Stimulated activated CD8-positive, alpha-beta memory T cell treated with anti-CD3 and anti-CD28 coated beads, Interleukin-4, amount 100 ng/mL, for 1 hour (primary cell): ENCODE measurements around the gene RBKS.
"Not testable (repeated sequence)": the region's sequence is repeated elsewhere in the genome, so short reads cannot be mapped to it uniquely, and the experiment has no call there.

ENCODE experiments used
- DNase-seq, 2 donors: peaks; one replicate each; pipeline ENCODE4 v3.0.0-alpha.2; 2020; ENCODE audit warnings: low read depth in 2 of 2, low spot score in 1 of 2

The RBKS gene

DNA sequence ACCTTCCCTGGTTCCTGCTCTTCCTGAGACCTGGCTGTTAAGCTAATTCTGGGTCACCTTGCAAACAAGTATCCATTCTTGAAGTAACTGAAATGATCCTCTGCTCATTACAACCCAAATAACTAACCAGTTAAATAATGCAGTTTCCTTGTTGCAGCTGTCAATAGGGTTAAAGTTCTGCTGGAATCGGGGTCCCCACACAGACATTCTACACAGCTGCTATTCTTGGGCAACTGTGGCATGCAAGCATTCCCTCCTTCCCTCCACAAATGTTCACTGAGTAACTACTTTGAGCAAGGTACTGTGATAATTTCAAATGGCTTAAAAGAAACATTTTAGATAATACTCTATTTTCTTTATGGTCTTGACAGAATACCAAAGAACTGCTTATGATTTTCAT, 17.1 kb downstream of the RBKS start:
- DNase-seq = no peak

DNA sequence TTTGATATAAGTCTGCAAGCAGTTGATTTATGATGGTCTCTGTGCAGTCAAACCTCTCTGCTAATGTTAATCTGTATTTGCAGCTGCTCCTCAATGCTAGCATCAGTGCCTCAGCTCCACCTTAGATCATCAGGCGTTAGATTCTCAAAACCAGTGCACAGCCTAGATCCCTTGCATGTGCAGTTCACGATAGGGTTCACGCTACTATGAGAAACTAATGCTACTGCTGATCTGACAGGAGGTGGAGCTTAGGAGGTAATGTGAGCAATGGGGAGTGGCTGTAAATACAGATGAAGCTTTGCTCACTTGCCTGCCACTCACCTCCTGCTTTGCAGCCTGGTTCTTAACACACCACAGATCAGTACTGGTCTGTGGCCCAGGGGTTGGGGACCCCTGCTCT, 18.4 kb downstream of the RBKS start:
- DNase-seq = no peak

GRCh38 chr2:27870724-27871123, 19.5 kb downstream of the RBKS start:
- no peak for DNase-seq

DNA sequence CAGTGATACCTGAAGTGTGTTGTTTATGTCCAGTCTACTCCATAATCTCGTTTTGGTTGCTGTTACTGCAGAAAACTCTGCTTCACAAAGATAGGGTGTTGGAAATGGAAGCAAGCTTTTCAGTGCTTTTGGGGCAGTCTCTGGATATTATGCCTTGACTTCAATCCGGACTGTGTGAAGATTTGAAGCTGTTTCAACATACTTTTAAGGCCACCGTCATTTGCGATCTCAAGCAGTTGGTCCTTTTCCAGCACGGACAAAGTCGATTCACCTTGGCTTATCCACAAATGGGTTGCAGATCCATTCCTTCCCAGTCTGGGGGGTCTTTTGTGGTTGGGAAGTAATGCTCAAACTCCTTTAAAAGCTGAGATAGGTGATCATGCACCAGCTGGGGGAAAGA, 20.4 kb downstream of the RBKS start:
- DNase-seq = no peak

- DNase-seq = no peak
These were observed 23.9 kb downstream of the RBKS start for GRCh38 chr2:27866237-27866636.

- DNase-seq = not testable (repeated sequence)
These were observed 26.2 kb downstream of the RBKS start for GRCh38 chr2:27863955-27864354.

- no peak for DNase-seq
These were observed 27.0 kb downstream of the RBKS start for GRCh38 chr2:27863146-27863545.

GRCh38 chr2:27860111-27860510, 30.1 kb downstream of the RBKS start:
- no peak for DNase-seq

DNA sequence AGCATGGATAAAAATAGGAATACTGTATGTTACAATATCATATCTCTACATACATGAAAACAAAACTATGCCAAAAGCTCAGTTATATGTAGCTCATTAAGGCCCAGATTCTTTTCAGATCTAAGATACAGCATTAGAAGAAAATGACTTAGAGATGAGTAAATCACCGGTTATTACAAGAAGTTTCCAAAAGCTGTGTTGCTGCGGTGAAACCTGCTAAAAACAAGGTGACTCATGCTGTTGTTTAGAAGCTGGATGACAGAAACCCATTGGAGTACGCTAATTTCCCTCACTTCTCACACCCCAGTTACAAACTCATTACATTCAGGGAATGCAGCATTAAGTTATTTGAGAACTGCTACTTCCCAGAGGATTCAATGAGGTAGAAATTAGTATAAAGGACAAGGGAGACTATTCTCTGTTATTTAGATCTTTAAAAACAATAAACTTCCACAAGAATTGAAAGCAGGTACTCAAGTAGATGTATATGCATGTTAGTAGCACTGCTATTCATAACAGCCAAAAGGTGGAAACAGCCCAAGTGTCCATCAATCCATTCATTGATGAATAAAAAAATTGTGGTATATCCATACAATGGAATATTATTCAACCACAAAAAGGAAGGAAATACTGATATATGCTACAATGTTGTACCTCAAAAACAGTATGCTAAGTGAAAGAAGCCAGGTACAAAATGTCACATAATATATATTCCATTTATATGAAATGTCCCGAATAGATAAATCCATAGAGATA, 32.6 kb downstream of the RBKS start:
- DNase-seq = no peak

- no peak for DNase-seq
These were observed 33.2 kb downstream of the RBKS start for GRCh38 chr2:27856956-27857355.

DNA sequence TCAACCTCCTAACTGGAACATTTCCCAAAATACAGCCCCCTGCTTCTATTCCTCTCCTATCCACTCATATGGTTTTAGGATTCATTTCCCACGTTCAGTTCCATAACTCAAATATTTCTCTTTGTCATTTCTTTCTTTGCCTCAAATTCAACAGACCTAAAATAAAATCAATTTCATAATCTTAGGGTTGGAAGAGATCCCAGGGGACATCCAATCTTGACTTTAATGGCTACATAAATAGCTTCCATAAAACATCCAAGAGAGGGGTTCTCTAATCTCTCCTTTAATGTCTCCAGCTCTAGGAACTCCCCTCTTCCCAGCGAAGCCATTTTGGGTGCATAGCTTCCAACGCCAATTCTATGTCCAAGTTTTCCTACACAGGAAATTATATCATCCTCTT, 33.8 kb downstream of the RBKS start:
- DNase-seq = no peak

GRCh38 chr2:27855476-27855875, 34.7 kb downstream of the RBKS start:
- no peak for DNase-seq

DNA sequence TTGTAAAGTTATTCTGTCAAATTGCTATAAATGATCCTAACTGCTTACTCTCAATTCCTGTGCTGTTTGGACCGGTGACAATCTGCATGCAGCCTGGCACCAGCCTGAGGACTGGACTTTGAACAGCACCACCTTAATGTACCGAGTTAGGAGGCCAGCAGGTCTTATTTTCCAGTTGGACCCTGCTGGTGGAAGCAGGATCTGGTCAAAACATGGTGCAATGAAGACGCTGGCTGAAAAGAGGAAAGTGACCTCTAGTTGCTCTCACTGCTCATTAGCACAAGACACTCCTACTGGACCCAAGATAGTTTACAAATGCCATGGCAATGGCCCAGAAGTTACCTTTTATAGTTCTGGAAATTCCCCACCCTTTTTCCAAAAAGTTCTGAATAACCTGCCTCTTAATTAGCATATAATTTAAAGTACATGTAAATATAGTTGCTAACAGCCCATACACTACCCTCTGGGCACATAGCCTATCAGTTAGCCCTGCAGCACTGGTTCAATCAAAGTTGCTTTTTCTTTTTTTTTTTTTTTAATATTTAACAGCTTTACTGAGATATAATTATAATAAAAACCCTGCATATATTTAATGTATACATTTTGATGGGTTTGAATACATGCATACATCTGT, 35.8 kb downstream of the RBKS start:
- no peak for DNase-seq

- DNase-seq = no peak
These were observed 37.5 kb downstream of the RBKS start for GRCh38 chr2:27852691-27853090.

- no peak for DNase-seq
These were observed 40.5 kb downstream of the RBKS start for GRCh38 chr2:27849558-27850205.

DNA sequence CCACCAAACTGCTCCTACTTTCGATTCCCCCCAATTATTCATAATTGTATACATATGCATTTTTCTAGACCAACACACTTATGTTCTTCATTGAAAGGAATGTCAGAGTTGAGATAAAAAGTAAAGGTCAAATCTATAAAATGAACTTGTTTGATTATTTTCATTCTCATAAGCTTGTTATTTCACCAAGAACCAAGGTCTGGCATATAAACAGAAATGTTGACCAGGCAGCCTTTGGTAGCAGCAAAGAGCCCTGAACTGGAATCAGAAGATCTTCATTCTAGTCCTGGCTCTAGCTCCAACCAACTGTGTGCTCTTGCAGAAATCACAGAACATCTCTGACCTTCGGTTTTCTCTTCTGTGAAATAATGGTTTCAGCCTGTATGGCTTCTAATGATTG, 42.9 kb downstream of the RBKS start:
- DNase-seq = no peak

GRCh38 chr2:27844821-27845255, 45.3 kb downstream of the RBKS start:
- DNase-seq = no peak

DNA sequence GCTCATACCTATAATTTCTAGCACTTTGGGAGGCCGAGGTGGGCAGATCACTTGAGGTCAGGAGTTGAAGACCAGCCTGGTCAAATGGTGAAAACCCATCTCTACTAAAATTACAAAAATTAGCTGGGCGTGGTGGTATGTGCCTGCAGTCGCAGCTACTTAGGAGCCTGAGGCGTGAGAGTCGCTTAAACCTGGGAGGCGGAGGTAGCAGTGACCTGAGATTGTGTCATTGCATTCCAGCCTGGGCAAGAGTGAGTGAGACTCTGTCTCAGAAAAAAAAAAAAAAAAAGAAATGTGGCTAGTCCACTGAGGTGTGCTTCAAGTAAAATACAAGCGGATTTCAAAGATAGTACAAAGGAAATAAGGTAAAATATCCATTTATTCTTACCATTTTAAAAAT, 46.2 kb downstream of the RBKS start:
- DNase-seq = no peak

GRCh38 chr2:27842894-27843293, 47.3 kb downstream of the RBKS start:
- DNase-seq = no peak

GRCh38 chr2:27839022-27839618, 51.1 kb downstream of the RBKS start:
- DNase-seq = no peak

- no peak for DNase-seq
These were observed 51.7 kb downstream of the RBKS start for GRCh38 chr2:27838502-27838901.

DNA sequence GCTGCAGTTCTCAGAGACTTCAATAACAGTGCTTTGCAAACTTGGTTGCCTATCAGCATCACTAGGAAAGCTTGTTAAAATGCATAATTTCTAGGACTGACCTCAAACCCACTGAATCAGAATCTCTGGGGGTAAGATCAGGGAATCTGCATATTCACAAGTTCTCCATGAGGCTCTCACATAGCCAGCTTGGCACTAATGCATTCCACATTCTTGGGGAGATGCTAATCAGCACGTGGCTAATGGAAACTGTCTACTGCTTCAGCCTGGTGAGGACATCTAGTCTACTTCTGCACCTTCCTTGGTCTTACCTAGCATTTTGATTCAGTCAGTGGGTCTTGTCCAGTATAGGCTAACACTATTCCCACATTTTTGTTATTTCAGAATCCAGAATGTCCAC, 56.3 kb downstream of the RBKS start:
- DNase-seq = no peak
